Neuronal stem cell (in vitro differentiated cells): ENCODE results near the gene APBA1.

Experiments used
- DNase-seq: peaks from one replicate; pipeline ENCODE4 v3.0.0-alpha.2; 2013; ENCODE audit warnings: low spot score
- H2AFZ ChIP-seq: one replicate; pipeline ENCODE4 v1.6.1; 2013; ENCODE audit warnings: mild to moderate bottlenecking, low read length, inconsistent platforms
- H2AK5ac ChIP-seq: 2 replicates; pipeline ENCODE4 v1.6.1; 2013; ENCODE audit warnings: low read depth, mild to moderate bottlenecking, inconsistent platforms, low read length, moderate library complexity, mixed read lengths
- H2BK120ac ChIP-seq: 2 replicates; pipeline ENCODE4 v1.6.1; 2013; ENCODE audit warnings: low read depth, mild to moderate bottlenecking, inconsistent platforms, low read length, moderate library complexity, mixed read lengths
- H2BK12ac ChIP-seq: one replicate; pipeline ENCODE4 v1.6.1; 2013; ENCODE audit warnings: low read length, inconsistent platforms
- H2BK15ac ChIP-seq: 2 replicates; pipeline ENCODE4 v1.6.1; 2013; ENCODE audit warnings: mild to moderate bottlenecking, low read length, inconsistent platforms, mixed read lengths
- H2BK5ac ChIP-seq: one replicate; pipeline ENCODE4 v1.6.1; 2013; ENCODE audit warnings: inconsistent platforms, mild to moderate bottlenecking, low read length, moderate library complexity
- H3K14ac ChIP-seq: one replicate; pipeline ENCODE4 v1.6.1; 2013; ENCODE audit warnings: low read length, inconsistent platforms
- H3K18ac ChIP-seq: 2 replicates; pipeline ENCODE4 v1.6.1; 2013; ENCODE audit warnings: low read length, inconsistent platforms
- H3K23ac ChIP-seq: 2 replicates; pipeline ENCODE4 v1.6.1; 2013; ENCODE audit warnings: low read depth, mild to moderate bottlenecking, mixed read lengths, low read length, inconsistent platforms; ENCODE audit not compliant: poor library complexity
- H3K27ac ChIP-seq: replicated peaks from 3 replicates; pipeline ENCODE4 v1.5.1; 2013; ENCODE audit warnings: low read length, inconsistent platforms
- H3K27me3 ChIP-seq, 3 experiments: 2 replicates each; pipeline ENCODE4 v1.6.1; 2013; ENCODE audit warnings: low read length in 3 of 3, mild to moderate bottlenecking in 2 of 3, inconsistent platforms in 1 of 3, low read depth in 1 of 3, mixed read lengths in 1 of 3, moderate library complexity in 1 of 3; ENCODE audit not compliant: control insufficient read depth in 3 of 3, insufficient read depth in 3 of 3
- H3K36me3 ChIP-seq, 2 donors: replicated peaks in 1 of 2; 2 replicates each; pipeline ENCODE4 v1.6.1; 2013; ENCODE audit warnings: low read length in 2 of 2; ENCODE audit not compliant: control insufficient read depth in 2 of 2, insufficient read depth in 2 of 2
- H3K4ac ChIP-seq: 2 replicates; pipeline ENCODE4 v1.6.1; 2013; ENCODE audit warnings: inconsistent platforms, mild to moderate bottlenecking, low read length, moderate library complexity
- H3K4me1 ChIP-seq, 2 donors: 1 replicate in 1 of 2; 2 replicates in 1 of 2; pipeline ENCODE4 v1.6.1; 2013; ENCODE audit warnings: low read length in 2 of 2, low read depth in 1 of 2; ENCODE audit not compliant: control insufficient read depth in 2 of 2, insufficient read depth in 1 of 2
- H3K4me2 ChIP-seq: one replicate; pipeline ENCODE4 v1.6.1; 2013; ENCODE audit warnings: mild to moderate bottlenecking, low read length, inconsistent platforms; ENCODE audit not compliant: insufficient read depth, poor library complexity, severe bottlenecking
- H3K4me3 ChIP-seq, 2 donors: 2 replicates each; pipeline ENCODE4 v1.5.1; 2013; ENCODE audit warnings: low read length in 2 of 2, mild to moderate bottlenecking in 2 of 2, inconsistent platforms in 1 of 2, moderate library complexity in 1 of 2
- H3K79me1 ChIP-seq: one replicate; pipeline ENCODE4 v1.6.1; 2013; ENCODE audit warnings: low read depth, mild to moderate bottlenecking, inconsistent platforms, low read length, moderate library complexity
- H3K9ac ChIP-seq: one replicate; pipeline ENCODE4 v1.6.1; 2013; ENCODE audit warnings: mild to moderate bottlenecking, low read depth, low read length, inconsistent platforms; ENCODE audit not compliant: poor library complexity
- H3K9me3 ChIP-seq, 2 donors: replicated peaks in 1 of 2; 2 replicates each; pipeline versions ENCODE3 to v1.6.1; 2013; ENCODE audit warnings: low read length in 2 of 2, mild to moderate bottlenecking in 2 of 2, inconsistent platforms in 1 of 2, low read depth in 1 of 2, mixed read lengths in 1 of 2, moderate library complexity in 1 of 2; ENCODE audit not compliant: control insufficient read depth in 2 of 2, insufficient read depth in 1 of 2
- H4K8ac ChIP-seq: one replicate; pipeline ENCODE4 v1.6.1; 2013; ENCODE audit warnings: low read depth, mild to moderate bottlenecking, inconsistent platforms, low read length, moderate library complexity
- H4K91ac ChIP-seq: one replicate; pipeline ENCODE4 v1.6.1; 2013; ENCODE audit warnings: low read length, low read depth, mild to moderate bottlenecking, inconsistent platforms; ENCODE audit not compliant: poor library complexity
- WGBS, 2 donors: extraction: QIAGEN DNeasy Blood & Tissue Kit; methylation state at CpG; one replicate each; pipeline ENCODE4 v1.1.7; 2013; ENCODE audit warnings: missing lambda C conversion rate in 2 of 2, mixed read lengths in 1 of 2; ENCODE audit not compliant: insufficient read length in 2 of 2, insufficient replicate concordance in 1 of 2; ENCODE audit errors: extremely low coverage in 2 of 2; 5-methylcytosine and 5-hydroxymethylcytosine counted together

Gene APBA1

DNA sequence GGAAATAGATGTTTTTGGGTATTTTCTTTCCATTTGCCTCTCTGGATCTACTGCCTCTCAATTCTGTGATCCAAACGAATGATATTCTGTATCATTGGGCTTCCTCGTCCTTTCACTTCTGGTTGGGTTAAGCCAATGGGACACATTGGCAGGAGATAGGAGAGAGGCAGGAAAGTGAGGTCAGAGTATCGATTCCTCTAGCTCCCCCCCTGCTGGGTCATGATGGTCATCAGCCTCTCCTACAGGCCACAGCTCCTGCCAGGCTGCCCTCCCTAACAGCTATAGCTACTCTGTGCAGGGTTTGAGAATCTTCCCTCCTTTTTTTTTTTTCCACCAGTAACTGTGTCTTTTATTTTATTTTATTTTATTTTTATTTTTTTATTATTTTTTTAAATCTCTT, 39.4 kb downstream of the APBA1 start:
- WGBS, 2 donors, result no CpG with 5 or more reads among the region's 3 CpGs
- no peak overlapping the region for H3K23ac ChIP-seq
- H3K27ac ChIP-seq, result no peak overlapping the region
- no peak overlapping the region for H3K18ac ChIP-seq
- H3K14ac ChIP-seq, result no peak overlapping the region
- no peak overlapping the region for H2AFZ ChIP-seq
- no peak overlapping the region for H2BK15ac ChIP-seq
- H3K4ac ChIP-seq, result no peak overlapping the region
- no peak overlapping the region for H4K8ac ChIP-seq
- no peaks in the 10 kb centered on the region for H3K27me3 ChIP-seq
- H3K79me1 ChIP-seq, result no peaks in the 10 kb centered on the region
- H2BK120ac ChIP-seq, result no peak overlapping the region
- H2BK12ac ChIP-seq, result no peak overlapping the region
- H3K4me2 ChIP-seq, result no peak overlapping the region
- H3K9ac ChIP-seq, result no peak overlapping the region
- DNase-seq, result no peak
- no peaks in the 10 kb centered on the region for H3K4me1 ChIP-seq
- H2BK5ac ChIP-seq, result no peak overlapping the region
- no peaks in the 10 kb centered on the region for H3K36me3 ChIP-seq
- H3K9me3 ChIP-seq, result no peaks in the 10 kb centered on the region
- H2AK5ac ChIP-seq, result no peak overlapping the region
- H4K91ac ChIP-seq, result no peak overlapping the region
- H3K4me3 ChIP-seq, result no peak overlapping the region

GRCh38 chr9:69627281-69627680, 44.9 kb downstream of the APBA1 start:
- H3K4ac ChIP-seq, result no peak overlapping the region
- no peaks in the 10 kb centered on the region for H3K27me3 ChIP-seq
- no peaks in the 10 kb centered on the region for H3K36me3 ChIP-seq
- H3K9me3 ChIP-seq, result no peaks in the 10 kb centered on the region
- H3K14ac ChIP-seq, result no peak overlapping the region
- no peak overlapping the region for H2BK5ac ChIP-seq
- H3K79me1 ChIP-seq, result no peaks in the 10 kb centered on the region
- no peak overlapping the region for H2BK120ac ChIP-seq
- H3K4me3 ChIP-seq, result no peak overlapping the region
- no peak overlapping the region for H4K91ac ChIP-seq
- no peak overlapping the region for H3K4me2 ChIP-seq
- H3K9ac ChIP-seq, result no peak overlapping the region
- DNase-seq, result no peak
- no peak overlapping the region for H4K8ac ChIP-seq
- no peak overlapping the region for H2BK15ac ChIP-seq
- no peak overlapping the region for H3K18ac ChIP-seq
- no peak overlapping the region for H3K27ac ChIP-seq
- peaks cover 0 to 2% of the 10 kb centered on the region in 2 donors for H3K4me1 ChIP-seq
- no CpG with 5 or more reads among the region's 3 CpGs for WGBS, 2 donors
- no peak overlapping the region for H2BK12ac ChIP-seq
- no peak overlapping the region for H2AK5ac ChIP-seq
- no peak overlapping the region for H3K23ac ChIP-seq
- H2AFZ ChIP-seq, result no peak overlapping the region

GRCh38 chr9:69623276-69623675, 48.9 kb downstream of the APBA1 start:
- Histone ChIP-seq H3K36me3 (no peaks in the 10 kb centered on the region), H3K14ac (no peak overlapping the region), H2BK12ac (no peak overlapping the region), H2AK5ac (no peak overlapping the region), H3K4me3 (no peak overlapping the region), H4K8ac (no peak overlapping the region), H3K23ac (no peak overlapping the region), H3K9ac (no peak overlapping the region), H4K91ac (no peak overlapping the region), H3K27me3 (no peaks in the 10 kb centered on the region), H3K4me2 (no peak overlapping the region), H3K79me1 (no peaks in the 10 kb centered on the region), H3K27ac (no peak overlapping the region), H3K18ac (no peak overlapping the region), H3K9me3 (no peaks in the 10 kb centered on the region), H2BK120ac (no peak overlapping the region), H2BK5ac (no peak overlapping the region), H2BK15ac (no peak overlapping the region), H3K4me1 (peaks cover 0 to 2% of the 10 kb centered on the region in 2 donors), H3K4ac (no peak overlapping the region), H2AFZ (no peak overlapping the region)
- WGBS, 2 donors, result no CpG with 5 or more reads among the region's 3 CpGs
- DNase-seq, result no peak

DNA sequence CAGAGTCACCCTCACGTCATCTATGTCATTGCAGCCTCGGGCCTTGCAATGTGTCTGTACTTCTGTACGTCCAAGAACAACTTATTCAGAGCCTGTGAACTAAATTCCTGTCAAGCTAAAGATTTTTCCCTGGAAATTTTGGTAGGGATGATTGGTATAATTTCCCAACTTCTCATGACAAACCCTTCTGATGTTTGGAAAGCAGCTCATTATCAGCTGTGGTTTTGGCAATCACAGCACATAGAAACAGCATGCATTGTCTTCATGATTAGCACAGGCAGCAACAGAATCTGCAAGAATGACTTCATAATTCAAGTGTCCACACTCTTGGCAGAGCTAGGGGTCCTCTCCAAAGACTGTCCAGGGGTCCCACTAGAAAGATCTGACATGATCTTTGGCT, 49.5 kb downstream of the APBA1 start:
- H3K4ac ChIP-seq, result no peak overlapping the region
- H2BK5ac ChIP-seq, result no peak overlapping the region
- H4K91ac ChIP-seq, result no peak overlapping the region
- H3K9me3 ChIP-seq, result no peaks in the 10 kb centered on the region
- no peak overlapping the region for H2AK5ac ChIP-seq
- no peak overlapping the region for H3K27ac ChIP-seq
- no peak overlapping the region for H3K4me3 ChIP-seq
- H2BK12ac ChIP-seq, result no peak overlapping the region
- H3K4me1 ChIP-seq, result peaks cover 0 to 2% of the 10 kb centered on the region in 2 donors
- H2BK120ac ChIP-seq, result no peak overlapping the region
- no peak overlapping the region for H4K8ac ChIP-seq
- H3K18ac ChIP-seq, result no peak overlapping the region
- no peaks in the 10 kb centered on the region for H3K79me1 ChIP-seq
- DNase-seq, result no peak
- no CpG with 5 or more reads among the region's 3 CpGs for WGBS, 2 donors
- H3K4me2 ChIP-seq, result no peak overlapping the region
- no peaks in the 10 kb centered on the region for H3K27me3 ChIP-seq
- no peak overlapping the region for H3K14ac ChIP-seq
- no peak overlapping the region for H2AFZ ChIP-seq
- no peaks in the 10 kb centered on the region for H3K36me3 ChIP-seq
- no peak overlapping the region for H3K23ac ChIP-seq
- no peak overlapping the region for H3K9ac ChIP-seq
- H2BK15ac ChIP-seq, result no peak overlapping the region
